NCI-H526 (cell line): ENCODE measurements around the gene THOP1.

ENCODE experiments used
- DNase-seq, 2 experiments: peaks; one replicate each; lab custom pipeline; 2025; lab: John Stamatoyannopoulos, UW

Gene THOP1

GRCh38 chr19:2804156-2805004 lies 19.1 kb downstream of the THOP1 start:
- DNase-seq: no peak

- DNase-seq: no peak
These were observed 20.1 kb downstream of the THOP1 start for GRCh38 chr19:2805261-2805900.

- no peak for DNase-seq
These were observed 20.8 kb downstream of the THOP1 start for GRCh38 chr19:2805991-2806649.

GRCh38 chr19:2806736-2807378 lies 21.6 kb downstream of the THOP1 start:
- no peak for DNase-seq

- DNase-seq: no peak
These were observed 22.3 kb downstream of the THOP1 start for GRCh38 chr19:2807379-2808128.

- no peak for DNase-seq
These were observed 23.0 kb downstream of the THOP1 start for GRCh38 chr19:2808129-2808941.

- DNase-seq: no peak
These were observed 24.3 kb downstream of the THOP1 start for GRCh38 chr19:2809387-2810140.

GRCh38 chr19:2810141-2811091 lies 25.1 kb downstream of the THOP1 start:
- DNase-seq: no peak

- DNase-seq: no peak
These were observed 26.0 kb downstream of the THOP1 start for GRCh38 chr19:2811221-2811722.

GRCh38 chr19:2811735-2812413 lies 26.6 kb downstream of the THOP1 start:
- DNase-seq: no peak

- no peak for DNase-seq
These were observed 27.3 kb downstream of the THOP1 start for GRCh38 chr19:2812414-2813234.

- no peak for DNase-seq
These were observed 28.2 kb downstream of the THOP1 start for GRCh38 chr19:2813235-2814160.

- no peak for DNase-seq
These were observed 29.1 kb downstream of the THOP1 start for GRCh38 chr19:2814426-2814825.

- DNase-seq: no peak
These were observed 29.9 kb downstream of the THOP1 start for GRCh38 chr19:2815191-2815614.

GRCh38 chr19:2815923-2816322 lies 30.6 kb downstream of the THOP1 start:
- no peak for DNase-seq

- DNase-seq: no peak
These were observed 31.3 kb downstream of the THOP1 start for GRCh38 chr19:2816641-2817040.
